HG03521 (cell line): ENCODE data around the gene ATG4C.
"Not testable (repeated sequence)": the region's sequence is repeated elsewhere in the genome, so short reads cannot be mapped to it uniquely, and the experiment has no call there.

Source experiments
- ATAC-seq: cut with Tn5 transposase; IDR thresholded peaks from one replicate; pipeline ENCODE4 v1.9.1; 2021; ENCODE audit warnings: mild to moderate bottlenecking, moderate library complexity; ENCODE audit not compliant: unreplicated experiment

ATG4C gene

DNA sequence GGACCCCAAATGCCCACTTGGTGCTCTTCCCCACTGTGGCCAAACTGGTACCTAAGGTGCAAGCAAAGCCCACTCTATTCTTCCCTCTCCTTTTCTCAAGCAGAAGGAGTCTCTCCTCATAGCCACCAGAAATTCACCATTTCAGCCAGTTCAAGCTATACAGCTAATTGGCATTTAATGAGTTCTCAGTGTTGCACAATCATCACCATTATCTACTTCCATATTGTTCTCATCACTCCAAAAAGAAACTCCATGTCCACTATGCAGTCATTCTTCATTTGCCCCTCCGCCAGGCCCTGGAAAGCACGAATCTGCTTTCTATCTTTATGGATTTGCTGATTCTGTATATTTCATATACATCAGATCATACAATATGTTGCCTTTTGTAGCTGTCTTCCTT lies 9.9 kb upstream of the ATG4C start:
- ATAC-seq = no peak

DNA sequence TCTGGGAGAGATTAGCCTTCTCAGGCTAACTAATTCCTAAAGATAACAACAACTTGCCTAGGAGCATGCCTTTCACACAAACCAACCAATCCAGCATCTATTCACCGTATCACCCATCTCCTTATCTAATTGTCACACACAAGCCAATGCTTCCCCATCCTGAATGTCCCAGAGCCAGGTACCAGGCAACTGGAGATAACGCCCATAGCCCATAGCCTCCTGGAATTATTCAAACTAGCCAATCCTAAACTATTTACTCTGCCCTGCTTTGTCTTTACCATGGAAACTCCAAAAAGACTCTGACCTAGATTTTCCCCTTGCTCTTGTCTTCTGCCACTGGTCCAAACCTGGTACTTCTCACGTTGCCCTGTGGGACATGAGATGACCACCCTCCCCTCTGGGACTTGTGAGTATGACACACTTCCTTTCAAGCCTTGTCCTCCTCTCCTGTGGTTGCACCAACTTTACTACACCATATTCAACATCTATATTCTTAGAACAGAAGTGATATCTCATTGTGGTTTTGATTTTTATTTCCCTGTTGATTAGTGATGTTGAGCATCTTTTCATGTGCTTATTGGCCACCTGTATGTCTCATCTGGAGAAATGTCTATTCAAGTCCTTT lies 8.8 kb upstream of the ATG4C start:
- no peak for ATAC-seq

DNA sequence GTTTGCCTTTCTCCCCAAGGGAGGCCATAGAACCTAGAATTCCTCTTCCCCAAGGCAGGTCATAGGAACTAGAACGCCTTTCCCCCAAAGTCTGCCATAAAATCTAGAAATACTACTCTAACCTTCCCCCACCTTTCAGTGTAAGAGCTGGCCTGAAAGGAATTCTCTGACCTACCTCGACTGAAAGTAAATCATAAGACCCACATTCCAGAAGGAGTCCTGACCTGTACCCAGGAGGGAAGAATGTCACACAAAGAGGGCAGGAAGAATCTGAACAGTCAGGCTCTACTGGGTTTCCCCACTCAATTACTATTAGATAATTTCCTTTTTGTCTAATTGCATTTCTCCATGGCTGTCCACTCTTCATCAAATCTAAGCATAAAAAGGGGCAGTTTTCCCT lies 5.7 kb upstream of the ATG4C start:
- no peak for ATAC-seq

DNA sequence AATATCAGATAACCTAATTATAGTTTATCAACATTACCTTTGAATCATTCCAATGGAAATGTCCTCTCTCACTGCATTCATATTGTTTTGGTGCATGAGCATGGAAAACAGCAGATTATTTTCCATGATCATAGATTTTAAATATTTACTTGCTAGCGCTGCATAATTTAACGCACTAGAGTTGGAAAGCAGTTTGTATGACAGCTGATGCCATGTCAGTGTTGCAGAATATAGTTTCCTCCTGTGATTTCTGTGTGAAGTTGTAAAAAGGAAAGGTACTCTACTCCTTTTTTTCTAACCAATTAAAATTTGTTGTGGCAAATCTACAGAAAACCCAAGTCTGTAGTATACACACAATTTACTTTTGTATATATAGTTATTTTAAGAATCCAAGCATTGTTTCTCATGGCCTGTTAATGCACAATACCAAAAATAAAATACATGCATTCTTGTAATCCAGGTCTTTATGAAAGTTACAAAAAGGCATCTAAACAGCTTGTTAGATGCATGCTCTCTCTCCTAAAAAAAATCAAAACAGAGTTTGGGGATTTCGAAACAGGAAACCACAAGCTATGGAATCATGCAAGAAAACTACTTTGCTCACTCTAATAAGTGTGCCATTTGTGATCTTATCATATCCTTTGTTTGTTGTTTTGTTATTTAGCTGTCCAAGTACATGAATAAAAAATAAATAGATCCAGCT lies 1.9 kb upstream of the ATG4C start:
- no peak for ATAC-seq

DNA sequence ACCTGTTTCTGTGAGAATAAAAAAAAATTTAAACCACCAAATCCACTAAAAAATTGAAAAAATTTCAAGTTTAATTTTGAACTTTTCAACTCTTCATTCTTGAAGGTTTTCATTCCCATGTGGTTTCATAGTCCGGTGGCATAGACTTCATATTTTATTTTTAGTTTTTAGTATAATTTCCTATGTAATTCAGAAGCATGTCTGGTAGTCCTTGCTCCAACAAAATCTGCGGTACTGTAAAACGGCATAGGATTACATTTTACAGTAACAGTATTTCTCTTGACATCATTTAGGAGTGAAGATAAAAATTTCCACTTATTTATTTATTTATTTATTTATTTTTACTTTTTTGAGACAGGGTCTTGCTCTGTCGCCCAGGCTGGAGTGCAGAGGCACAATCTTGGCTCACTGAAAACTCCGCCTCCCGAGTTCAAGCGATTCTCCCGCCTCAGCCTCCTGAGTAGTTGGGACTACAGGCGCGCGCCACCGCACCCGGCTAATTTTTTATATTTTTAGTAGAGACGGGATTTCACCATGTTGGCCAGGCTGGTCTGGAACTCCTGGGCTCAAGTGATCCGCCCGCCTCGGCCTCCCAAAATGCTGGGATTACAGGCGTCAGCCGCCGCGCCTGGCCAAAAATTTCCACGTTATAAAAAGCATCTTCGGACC lies 1.3 kb upstream of the ATG4C start:
- not testable (repeated sequence) for ATAC-seq

DNA sequence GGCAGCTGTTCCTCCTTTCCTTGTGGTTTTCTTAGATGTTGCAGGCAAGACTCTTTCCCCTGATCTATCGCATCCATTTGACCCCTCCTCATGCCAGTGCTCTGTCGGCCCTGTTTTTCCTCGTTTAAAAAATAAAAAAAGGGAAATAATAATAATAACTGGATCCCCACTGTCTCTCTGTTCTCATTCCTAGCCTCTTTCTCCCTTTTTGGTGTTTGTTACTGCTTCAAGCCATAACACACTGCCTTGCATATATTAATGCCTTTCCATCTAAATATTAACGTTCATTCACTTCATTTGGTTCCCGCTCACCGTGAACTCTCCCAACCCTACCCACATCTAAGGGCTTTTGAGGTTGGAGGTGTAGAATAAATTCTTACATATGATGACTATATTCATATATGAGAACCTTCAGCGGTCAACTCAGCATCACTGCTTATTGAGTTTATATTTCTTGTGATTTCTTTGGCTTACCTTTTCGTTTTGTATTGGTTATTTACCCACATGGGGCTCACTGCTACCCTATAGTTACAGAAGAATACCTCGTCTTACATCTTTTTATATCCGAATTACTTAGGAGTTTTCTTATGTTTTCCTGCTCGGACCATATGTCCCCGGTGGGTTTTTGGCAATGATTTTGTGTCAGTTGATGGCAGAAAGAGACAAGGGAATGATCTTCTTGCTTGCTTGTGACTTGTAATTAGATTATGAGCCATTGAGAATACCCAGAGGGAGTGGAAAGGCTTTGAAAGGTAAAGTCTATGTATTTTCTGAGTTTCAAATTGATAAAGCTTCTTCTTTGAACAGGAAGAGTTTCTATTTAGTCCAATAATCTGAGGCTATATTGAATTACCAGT lies 805 bp downstream of the ATG4C start:
- ATAC-seq = peak; percentile 19

DNA sequence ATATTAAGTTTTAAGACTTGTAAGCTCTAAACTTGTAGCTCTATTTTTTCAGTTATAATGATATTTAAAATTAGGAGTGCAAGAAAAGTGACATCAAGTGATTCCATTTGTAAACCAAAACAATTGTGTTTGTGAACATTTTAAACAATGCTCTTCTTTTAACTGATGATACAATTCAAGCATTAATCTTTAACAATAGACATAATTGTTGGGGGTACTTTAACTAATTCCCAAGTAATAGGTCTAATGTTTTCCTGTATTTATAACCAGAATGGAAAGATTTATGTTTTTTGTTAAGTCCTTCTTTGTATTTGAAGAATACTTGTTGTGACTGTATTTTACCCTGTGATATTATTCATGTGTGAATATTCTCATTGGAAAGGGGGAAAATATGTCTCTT lies 6.8 kb downstream of the ATG4C start:
- ATAC-seq = no peak

DNA sequence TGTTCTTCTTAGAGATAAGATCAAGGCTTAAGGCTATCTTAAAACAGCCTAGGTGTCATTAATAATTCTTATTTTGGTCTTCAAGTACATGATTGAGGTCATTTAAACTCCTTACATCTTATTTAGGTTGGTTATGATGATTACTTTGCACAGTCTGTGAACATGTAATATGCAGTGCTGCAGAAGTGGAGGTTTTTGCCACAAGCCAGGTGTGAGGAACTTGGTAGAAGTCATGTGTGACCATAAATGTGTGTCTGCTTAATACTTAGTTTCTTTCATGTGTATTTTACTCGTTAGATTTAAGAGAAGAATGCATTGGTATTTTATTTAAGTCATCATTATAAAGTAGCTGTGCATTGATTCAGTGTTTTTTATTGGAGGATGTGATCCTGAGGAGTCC lies 10.1 kb downstream of the ATG4C start:
- no peak for ATAC-seq

DNA sequence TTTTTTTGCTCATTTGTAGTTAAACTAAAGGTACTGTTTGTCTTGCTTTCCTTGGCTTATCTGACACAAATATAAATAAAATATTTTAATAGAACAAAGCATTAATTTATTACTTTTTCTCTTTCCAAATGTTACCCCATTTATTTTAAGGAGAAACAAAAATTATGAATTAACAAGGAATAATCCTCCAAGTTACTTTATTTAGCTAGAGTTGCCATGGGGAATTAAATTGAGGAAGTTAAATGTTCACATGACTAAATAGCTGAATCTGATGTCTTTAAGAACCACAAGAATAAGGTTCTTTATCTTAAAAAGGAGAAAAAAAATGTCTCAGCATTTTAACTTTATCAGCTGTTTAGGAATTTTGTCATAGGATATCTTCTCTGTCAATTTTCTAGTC lies 12.3 kb downstream of the ATG4C start:
- ATAC-seq = no peak

DNA sequence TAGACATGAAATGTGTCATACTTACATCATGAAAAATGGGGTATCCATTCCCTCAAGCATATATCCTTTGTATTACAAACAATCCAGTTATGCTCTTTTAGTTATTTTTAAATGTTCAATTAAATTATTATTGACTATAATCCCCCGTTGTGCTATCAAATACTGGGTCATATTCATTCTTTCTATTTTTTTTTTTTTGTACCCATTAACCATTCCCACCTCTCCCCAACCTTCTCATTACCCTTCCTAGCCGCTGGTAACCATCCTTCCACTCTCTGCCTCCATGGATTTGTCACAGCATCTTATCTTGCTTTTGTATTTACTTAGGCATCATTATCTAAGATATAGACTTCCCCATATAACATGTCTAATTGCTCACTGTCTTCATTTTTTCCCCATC lies 15.8 kb downstream of the ATG4C start:
- no peak for ATAC-seq

DNA sequence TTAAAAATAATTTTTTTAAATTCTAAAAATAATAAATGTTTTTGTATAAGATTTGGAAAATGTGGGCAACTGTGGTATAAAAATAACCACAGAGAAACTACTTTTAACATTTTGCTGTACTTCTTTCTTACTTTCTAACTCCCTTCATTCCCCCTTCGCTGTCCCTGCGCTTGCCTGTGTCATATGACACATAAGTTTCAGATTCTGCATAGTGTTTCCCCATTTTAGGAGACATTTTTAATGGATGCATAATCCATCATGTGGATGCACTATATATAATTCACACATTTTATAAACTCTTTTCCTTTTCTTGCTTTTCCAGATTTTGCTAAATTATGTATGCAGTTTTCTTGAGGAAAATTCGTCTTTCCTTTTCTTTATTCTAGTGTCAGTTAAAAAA lies 16.3 kb downstream of the ATG4C start:
- ATAC-seq = peak; percentile 37

DNA sequence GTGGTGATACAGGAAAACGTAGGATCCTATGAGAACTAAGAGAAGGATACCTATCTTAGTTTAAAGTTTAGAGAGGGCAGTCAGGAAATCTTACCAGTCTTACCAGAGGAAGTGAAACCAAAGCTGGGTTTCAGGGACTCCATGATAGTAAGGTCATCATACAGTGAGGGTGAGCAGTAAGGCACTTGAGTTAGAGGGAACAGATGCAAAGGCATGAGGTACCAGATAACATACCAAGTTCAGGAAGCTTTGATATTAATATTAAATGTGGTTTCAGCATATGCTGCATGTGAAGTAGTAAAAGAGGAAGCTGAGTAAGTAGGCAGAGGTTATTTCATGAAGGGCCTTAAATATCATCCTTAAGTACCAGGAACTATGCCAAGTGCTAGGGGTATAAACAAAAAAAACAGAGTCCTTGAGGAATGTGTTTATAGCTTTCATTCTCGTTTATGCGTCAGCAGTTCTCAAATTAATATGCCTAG lies 16.9 kb downstream of the ATG4C start:
- ATAC-seq = peak; percentile 99

DNA sequence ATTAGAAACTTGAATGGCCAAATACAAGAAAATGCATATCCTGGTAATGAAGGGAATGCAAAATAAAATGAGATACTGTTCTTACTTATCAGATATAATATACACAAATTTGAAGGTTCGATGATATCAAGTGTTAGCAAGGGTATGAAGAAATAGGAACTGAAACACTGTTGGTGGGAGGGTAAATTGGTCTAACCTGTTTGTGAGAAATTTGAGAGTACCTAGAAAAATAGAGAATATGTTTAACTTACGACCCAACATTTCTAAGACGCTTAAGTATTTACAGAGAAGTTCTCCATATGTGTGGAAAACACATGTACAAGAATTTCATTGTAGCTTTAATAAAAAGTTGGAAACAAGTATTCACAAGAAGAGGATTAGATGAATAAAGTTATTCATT lies 25.9 kb downstream of the ATG4C start:
- peak; percentile 52 for ATAC-seq

DNA sequence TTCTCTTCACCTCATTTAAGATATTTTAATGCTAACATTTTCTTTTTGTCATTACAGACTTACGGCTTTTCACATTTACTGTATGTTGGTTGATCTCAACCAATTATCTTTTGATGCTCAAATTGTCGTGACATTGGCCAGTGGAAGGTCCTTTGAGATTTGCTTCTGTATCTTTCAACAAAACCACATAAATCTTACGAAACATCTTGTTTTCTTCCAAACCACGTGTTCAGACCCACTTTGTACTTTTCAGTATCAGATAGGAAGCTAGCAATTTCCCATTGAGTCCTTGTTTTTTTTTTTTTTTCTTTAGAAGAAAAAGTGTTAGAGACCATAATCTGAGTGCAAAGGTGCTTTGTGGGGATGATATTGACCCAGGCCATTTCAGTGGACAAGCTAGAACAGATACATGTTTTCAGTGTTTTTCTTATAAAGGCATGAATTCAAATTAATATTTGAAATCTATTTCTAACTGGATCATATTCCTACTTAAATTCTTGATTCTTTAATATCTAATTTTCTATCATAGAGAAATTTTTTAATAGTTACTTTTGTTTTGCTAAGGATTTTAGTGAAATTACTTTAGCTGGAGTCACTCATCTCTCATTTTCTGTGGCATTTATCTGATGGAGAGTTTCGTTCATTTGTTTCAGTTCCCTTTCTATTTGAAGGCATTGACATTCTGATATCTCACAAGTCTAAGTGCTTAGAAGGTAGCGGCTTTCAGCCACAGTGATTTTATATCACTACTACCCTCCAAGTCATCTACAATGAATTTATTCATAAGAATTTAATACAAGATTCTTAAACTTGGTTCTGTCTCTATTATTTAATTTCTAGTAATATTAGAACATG lies 26.7 kb downstream of the ATG4C start:
- peak; percentile 94 for ATAC-seq

DNA sequence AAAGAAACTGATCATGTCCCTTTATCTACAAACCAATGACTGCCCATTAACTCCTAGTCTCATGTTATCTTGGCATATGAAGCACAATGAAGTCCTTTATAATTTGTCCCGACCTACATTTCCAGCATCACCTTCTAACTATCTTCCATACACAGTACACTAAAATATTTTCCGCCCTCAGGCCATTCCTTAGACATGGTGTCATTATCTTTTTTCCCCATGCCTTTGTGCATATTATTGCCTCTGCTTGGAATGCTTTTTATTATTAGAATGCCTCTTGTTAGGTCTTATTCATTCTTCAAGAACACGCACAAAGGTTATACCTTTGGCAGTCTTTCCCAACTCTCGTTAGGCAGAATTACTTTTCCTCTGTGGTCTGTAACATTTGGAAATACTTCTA lies 39.6 kb downstream of the ATG4C start:
- no peak for ATAC-seq

DNA sequence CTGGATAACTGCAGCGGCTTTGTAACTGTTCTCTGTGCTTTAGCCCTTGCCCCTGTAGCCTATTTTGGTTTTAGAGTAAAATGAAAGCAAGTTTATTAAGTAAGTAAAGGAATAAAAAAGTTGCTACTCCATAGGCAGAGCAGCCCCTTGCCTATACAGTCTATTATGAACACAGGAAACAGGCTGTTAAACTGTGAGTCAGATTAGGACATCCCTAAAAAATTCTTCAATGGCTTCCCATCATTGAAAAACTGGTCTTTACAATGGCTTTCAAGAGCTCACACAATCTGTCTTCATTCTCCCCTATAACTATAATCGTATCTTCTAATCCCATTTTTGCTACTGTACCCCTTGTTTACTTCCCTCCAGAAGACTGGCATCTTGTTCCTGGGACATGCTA lies 43.0 kb downstream of the ATG4C start:
- no peak for ATAC-seq

DNA sequence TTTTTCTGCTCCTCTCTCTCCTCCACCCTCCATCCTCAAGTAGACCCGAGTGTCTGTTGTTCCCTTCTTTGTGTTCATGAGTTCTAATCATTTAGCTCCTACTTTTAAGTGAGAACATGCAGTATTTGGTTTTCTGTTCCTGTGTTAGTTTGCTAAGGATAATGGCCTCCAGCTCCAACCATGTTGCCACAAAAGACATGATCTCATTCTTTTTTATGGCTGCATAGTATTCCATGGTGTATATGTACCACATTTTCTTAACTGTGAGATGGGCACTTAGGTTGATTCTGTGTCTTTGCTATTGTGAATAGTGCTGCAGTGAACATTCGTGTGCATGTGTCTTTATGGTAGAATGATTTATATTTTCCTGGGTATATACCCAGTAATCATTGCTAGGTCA lies 43.9 kb downstream of the ATG4C start:
- not testable (repeated sequence) for ATAC-seq

DNA sequence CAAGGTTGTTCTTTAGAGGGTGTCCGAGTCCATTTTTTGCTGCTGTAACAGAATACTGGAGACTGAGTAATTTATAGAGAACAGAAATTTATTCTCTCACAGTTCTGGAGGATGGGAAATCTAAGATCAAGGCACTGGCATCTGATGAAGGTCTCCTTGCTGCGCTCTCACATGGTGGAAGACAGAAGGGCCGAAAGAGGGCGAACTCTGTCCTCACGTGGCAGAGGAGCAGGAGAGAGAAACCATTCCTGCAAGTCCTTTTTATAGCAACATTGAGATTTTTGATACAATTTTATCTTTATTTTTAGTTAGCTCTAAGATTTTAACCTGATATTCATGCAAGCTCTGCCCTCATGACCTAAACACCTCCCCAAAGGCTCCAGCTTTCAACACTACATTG lies 48.3 kb downstream of the ATG4C start:
- no peak for ATAC-seq

DNA sequence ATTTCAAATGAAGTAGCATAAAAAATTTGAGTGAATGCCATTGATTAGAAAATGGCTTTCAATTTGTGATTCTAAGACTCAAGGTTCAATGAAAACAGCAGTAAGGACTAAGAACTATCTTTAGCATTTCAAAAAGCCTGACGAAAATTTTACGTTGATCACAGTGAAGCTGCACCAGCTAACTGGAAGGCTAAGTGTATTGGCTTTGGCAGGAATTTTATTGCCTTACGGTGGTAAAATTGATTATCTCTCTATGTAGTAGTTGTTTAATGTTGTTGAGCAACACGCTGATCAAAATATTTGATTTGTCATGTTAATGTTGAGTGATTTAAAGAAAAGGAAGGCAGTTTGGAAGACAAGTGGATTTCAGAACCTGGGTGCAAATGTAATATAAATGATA lies 49.6 kb downstream of the ATG4C start:
- no peak for ATAC-seq

DNA sequence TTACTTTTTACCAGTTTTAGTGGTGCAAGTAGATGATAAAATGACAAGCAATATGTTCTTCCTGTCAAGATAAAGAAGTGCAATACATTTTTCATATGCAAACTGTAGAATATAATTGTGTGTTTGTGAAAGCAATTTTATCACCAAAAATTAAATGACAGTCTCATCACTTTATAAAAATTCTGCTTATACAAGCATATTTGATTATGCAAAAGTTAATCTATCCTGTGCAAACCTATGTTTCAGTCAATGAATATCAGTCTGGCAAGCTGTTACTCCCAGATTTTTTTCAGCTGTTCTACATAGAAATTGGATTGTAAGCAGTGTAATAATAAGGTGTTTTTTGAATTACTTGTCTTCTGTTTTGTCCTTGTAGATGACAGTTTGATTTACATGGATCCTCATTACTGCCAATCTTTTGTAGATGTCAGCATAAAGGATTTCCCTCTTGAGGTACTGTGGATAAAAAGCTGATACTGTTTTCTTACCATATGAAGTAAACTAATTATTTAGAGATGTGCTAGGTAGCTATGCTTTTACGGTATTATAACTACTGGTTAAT lies 50.5 kb downstream of the ATG4C start:
- ATAC-seq = no peak
